Measurements from ENCODE around the gene SERPINB3.
"Not testable (repeated sequence)": the region's sequence is repeated elsewhere in the genome, so short reads cannot be mapped to it uniquely, and the experiment has no call there.

Gene SERPINB3

DNA sequence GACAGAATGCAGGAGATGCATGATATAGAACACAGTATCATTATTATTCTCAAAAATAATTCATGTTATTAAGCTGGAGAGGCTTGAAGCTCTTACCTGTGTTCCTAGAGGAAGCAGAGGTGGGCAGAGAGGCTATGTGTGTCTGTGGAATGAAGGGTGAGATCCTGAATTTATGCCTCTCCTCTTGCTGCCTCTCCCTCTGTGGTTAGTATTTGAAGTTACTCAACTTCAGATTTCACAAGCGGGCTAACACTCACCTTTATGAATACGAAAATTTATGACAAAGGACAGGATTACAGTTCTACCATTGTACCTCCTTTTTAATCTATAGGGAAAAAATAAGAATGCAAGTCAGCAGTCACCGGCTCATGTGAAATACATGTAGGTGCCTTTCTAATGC is at the start of gene SERPINB3:
SERPINB3 (minus strand) TSS at position 144 of the 400 bp plus-strand sequence. CDS start 677 bp downstream, outside the sequence.
- H3K9me3 ChIP-seq (ENCODE audit: low read length); H3K27ac ChIP-seq (ENCODE audit: low read depth, low read length, poor library complexity, severe bottlenecking); H2AFZ ChIP-seq (ENCODE audit: low read length); H3K79me2 ChIP-seq (ENCODE audit: insufficient read depth, low read length); H3K4me2 ChIP-seq (ENCODE audit: low read length); H3K4me3 ChIP-seq (ENCODE audit: low read depth, low read length, poor library complexity, severe bottlenecking); H3K4me1 ChIP-seq (ENCODE audit: insufficient read depth, low read length, severe bottlenecking); H3K27me3 ChIP-seq (ENCODE audit: insufficient read depth, low read length); H3K36me3 ChIP-seq (ENCODE audit: insufficient read depth, low read length); H3F3A ChIP-seq (ENCODE audit: insufficient read depth, low read length); H4K20me1 ChIP-seq (ENCODE audit: insufficient read depth, low read length); H3K9me2 ChIP-seq (ENCODE audit: low read depth, low read length); H3K9ac ChIP-seq (ENCODE audit: low read length): not testable (repeated sequence)

DNA sequence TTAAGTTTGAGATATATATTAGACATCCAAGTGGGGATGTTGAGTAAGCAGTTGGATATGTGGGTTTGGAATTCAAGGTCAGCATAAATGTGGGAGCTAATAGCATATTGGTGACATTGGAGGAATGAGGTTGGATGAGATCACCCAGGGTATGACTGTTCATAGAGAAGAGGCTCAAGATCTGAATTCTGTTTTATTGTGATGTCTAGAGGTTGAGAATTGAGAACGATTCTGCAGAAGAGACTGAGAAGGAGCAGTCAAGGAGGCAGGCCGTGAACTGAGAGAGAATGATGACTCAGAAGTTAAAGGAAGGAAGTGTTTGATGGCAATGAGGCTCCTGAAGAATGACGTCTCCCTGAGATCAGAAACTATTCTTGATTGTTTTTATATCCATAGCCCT is 47.0 kb upstream of the SERPINB3 start:
- Histone ChIP-seq H2AFZ (ENCODE audit: low read length) (no peak overlapping the region), H3K27me3 (ENCODE audit: insufficient read depth, low read length) (peaks cover 5% of the 10 kb centered on the region; the same call in 1 of the 2 replicates), H3K79me2 (ENCODE audit: insufficient read depth, low read length) (no peaks in the 10 kb centered on the region), H3F3A (ENCODE audit: insufficient read depth, low read length) (no peaks in the 10 kb centered on the region), H3K4me3 (ENCODE audit: low read depth, low read length, poor library complexity, severe bottlenecking) (no peak overlapping the region), H3K4me2 (ENCODE audit: low read length) (no peak overlapping the region), H3K4me1 (ENCODE audit: insufficient read depth, low read length, severe bottlenecking) (no peaks in the 10 kb centered on the region), H4K20me1 (ENCODE audit: insufficient read depth, low read length) (no peaks in the 10 kb centered on the region), H3K9ac (ENCODE audit: low read length) (no peak overlapping the region), H3K36me3 (ENCODE audit: insufficient read depth, low read length) (no peaks in the 10 kb centered on the region), H3K9me2 (ENCODE audit: low read depth, low read length) (no peaks in the 10 kb centered on the region), H3K27ac (ENCODE audit: low read depth, low read length, poor library complexity, severe bottlenecking) (no peak overlapping the region), H3K9me3 (ENCODE audit: low read length) (no peaks in the 10 kb centered on the region)
- TF ChIP-seq EZH2 (IDR thresholded peaks at IDR 0.05; ENCODE audit: borderline replicate concordance, low read length) = no peak
- TF ChIP-seq, protein P1, sequence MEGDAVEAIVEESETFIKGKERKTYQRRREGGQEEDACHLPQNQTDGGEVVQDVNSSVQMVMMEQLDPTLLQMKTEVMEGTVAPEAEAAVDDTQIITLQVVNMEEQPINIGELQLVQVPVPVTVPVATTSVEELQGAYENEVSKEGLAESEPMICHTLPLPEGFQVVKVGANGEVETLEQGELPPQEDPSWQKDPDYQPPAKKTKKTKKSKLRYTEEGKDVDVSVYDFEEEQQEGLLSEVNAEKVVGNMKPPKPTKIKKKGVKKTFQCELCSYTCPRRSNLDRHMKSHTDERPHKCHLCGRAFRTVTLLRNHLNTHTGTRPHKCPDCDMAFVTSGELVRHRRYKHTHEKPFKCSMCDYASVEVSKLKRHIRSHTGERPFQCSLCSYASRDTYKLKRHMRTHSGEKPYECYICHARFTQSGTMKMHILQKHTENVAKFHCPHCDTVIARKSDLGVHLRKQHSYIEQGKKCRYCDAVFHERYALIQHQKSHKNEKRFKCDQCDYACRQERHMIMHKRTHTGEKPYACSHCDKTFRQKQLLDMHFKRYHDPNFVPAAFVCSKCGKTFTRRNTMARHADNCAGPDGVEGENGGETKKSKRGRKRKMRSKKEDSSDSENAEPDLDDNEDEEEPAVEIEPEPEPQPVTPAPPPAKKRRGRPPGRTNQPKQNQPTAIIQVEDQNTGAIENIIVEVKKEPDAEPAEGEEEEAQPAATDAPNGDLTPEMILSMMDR (IDR thresholded peaks at IDR 0.05; ENCODE audit: low read length) = no peak

DNA sequence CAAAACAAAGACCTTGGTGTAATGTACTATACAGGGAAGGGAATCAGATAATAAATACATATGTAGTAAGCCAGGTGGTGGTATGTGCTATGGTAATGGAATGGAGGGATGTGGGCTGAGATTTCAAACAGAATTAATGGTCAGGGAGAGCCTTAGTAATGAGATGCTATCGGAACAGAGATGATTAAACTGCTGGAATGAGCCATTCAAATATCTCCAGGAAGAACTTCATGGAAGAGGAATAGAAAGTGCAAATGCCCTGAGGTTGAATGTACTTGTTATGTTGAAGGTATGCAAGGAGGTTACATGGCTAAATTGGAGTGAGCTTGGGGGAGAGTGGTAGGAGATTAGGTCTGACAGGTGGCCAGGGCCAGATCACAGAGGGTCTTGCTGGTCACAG is 46.1 kb upstream of the SERPINB3 start:
- Histone ChIP-seq H3K9me3 (ENCODE audit: low read length) (no peaks in the 10 kb centered on the region), H3K4me2 (ENCODE audit: low read length) (no peak overlapping the region), H3K4me1 (ENCODE audit: insufficient read depth, low read length, severe bottlenecking) (no peaks in the 10 kb centered on the region), H3K9ac (ENCODE audit: low read length) (no peak overlapping the region), H3K27me3 (ENCODE audit: insufficient read depth, low read length) (no peaks in the 10 kb centered on the region), H4K20me1 (ENCODE audit: insufficient read depth, low read length) (no peaks in the 10 kb centered on the region), H3K36me3 (ENCODE audit: insufficient read depth, low read length) (no peaks in the 10 kb centered on the region), H3K4me3 (ENCODE audit: low read depth, low read length, poor library complexity, severe bottlenecking) (no peak overlapping the region), H3K27ac (ENCODE audit: low read depth, low read length, poor library complexity, severe bottlenecking) (no peak overlapping the region), H3K9me2 (ENCODE audit: low read depth, low read length) (no peaks in the 10 kb centered on the region), H3K79me2 (ENCODE audit: insufficient read depth, low read length) (no peaks in the 10 kb centered on the region), H3F3A (ENCODE audit: insufficient read depth, low read length) (no peaks in the 10 kb centered on the region), H2AFZ (ENCODE audit: low read length) (no peak overlapping the region)
- TF ChIP-seq, protein P1 (IDR thresholded peaks at IDR 0.05; ENCODE audit: low read length) = no peak
- no peak for TF ChIP-seq EZH2 (IDR thresholded peaks at IDR 0.05; ENCODE audit: borderline replicate concordance, low read length)

DNA sequence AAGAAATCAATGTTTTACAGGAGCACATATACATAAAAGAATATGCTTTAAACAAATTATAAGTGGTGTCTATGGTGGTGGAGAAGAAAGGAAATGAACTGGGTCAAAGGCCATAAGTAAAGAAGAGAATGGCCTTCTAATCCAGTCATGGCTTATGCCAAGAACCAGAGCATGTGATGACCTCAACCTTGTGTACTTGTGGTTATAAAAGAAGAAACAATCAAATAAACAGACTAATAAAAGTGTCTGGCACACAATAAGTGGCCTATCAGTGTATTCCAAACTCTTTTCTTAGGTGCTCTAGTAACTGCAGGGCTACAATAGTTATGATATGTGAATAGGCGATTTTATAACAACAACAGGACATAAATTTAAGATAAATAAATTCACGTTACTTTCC is 43.7 kb upstream of the SERPINB3 start:
- no peak overlapping the region for H3K27ac ChIP-seq (ENCODE audit: low read depth, low read length, poor library complexity, severe bottlenecking)
- no peaks in the 10 kb centered on the region for H3K79me2 ChIP-seq (ENCODE audit: insufficient read depth, low read length)
- H3K36me3 ChIP-seq (ENCODE audit: insufficient read depth, low read length) = no peaks in the 10 kb centered on the region
- no peaks in the 10 kb centered on the region for H4K20me1 ChIP-seq (ENCODE audit: insufficient read depth, low read length)
- H3K9ac ChIP-seq (ENCODE audit: low read length) = no peak overlapping the region
- H3K27me3 ChIP-seq (ENCODE audit: insufficient read depth, low read length) = no peaks in the 10 kb centered on the region
- no peak overlapping the region for H3K4me3 ChIP-seq (ENCODE audit: low read depth, low read length, poor library complexity, severe bottlenecking)
- no peaks in the 10 kb centered on the region for H3K4me1 ChIP-seq (ENCODE audit: insufficient read depth, low read length, severe bottlenecking)
- no peaks in the 10 kb centered on the region for H3K9me2 ChIP-seq (ENCODE audit: low read depth, low read length)
- H3K9me3 ChIP-seq (ENCODE audit: low read length) = no peaks in the 10 kb centered on the region
- H3F3A ChIP-seq (ENCODE audit: insufficient read depth, low read length) = no peaks in the 10 kb centered on the region
- H3K4me2 ChIP-seq (ENCODE audit: low read length) = no peak overlapping the region
- H2AFZ ChIP-seq (ENCODE audit: low read length) = no peak overlapping the region
- TF ChIP-seq, protein P1 (IDR thresholded peaks at IDR 0.05; ENCODE audit: low read length) = no peak
- no peak for TF ChIP-seq EZH2 (IDR thresholded peaks at IDR 0.05; ENCODE audit: borderline replicate concordance, low read length)

Measured in OCI-LY1 (cell line).